K562 (cell line): ENCODE measurements around the gene IBA57. TPM values are rescaled to one million over a fixed set of nuclear protein-coding genes. Genes with fewer than 3 reads are reported as not detected.

Experiments used
- ATF7 ChIP-seq: fragments of 450-650 bp; IDR thresholded peaks from 2 replicates; pipeline ENCODE4 v1.7.1; 2014; ENCODE audit warnings: mild to moderate bottlenecking, moderate library complexity
- FOXP4 ChIP-seq: sonication (generic); formaldehyde crosslinking; IDR thresholded peaks from 2 replicates; pipeline ENCODE4 v1.8.0; 2022; ENCODE audit warnings: mild to moderate bottlenecking, missing genetic modification reagents, borderline replicate concordance
- JUN ChIP-seq, 2 experiments: sonication (generic) in 1 of 2; formaldehyde crosslinking in 1 of 2; IDR thresholded peaks; 2 replicates each; pipeline versions ENCODE4 v1.6.1 to v1.8.0; 2012 to 2022; ENCODE audit warnings: borderline replicate concordance in 2 of 2, mild to moderate bottlenecking in 2 of 2, improper control_type of control experiment in 1 of 2, low read depth in 1 of 2, low read length in 1 of 2, missing genetic modification reagents in 1 of 2
- PHB ChIP-seq: fragments of 250-450 bp; sonication (Bioruptor Pico); IDR thresholded peaks from 2 replicates; pipeline ENCODE4 v1.5.0; 2021
- TCFL5 ChIP-seq: fragments of 250-450 bp; sonication (Bioruptor Pico); conservative IDR thresholded peaks from 2 replicates; pipeline ENCODE4 v1.6.1; 2021; ENCODE audit warnings: mild to moderate bottlenecking, moderate library complexity, matching md5 sums
- YY1 ChIP-seq, 3 experiments: IDR thresholded peaks; 2 replicates each; pipeline ENCODE4 v1.6.1; 2011; ENCODE audit warnings: low read length in 2 of 3, mild to moderate bottlenecking in 2 of 3, moderate library complexity in 2 of 3, borderline replicate concordance in 1 of 3, control low read depth in 1 of 3, low read depth in 1 of 3; ENCODE audit not compliant: insufficient read depth in 3 of 3, insufficient replicate concordance in 2 of 3, control insufficient read depth in 1 of 3, insufficient read length in 1 of 3; ENCODE audit errors: extremely low read depth in 1 of 3
- ZFP30 ChIP-seq: fragments of 250-450 bp; sonication (Bioruptor Pico); IDR thresholded peaks from 2 replicates; pipeline ENCODE4 v1.8.0; 2022; ENCODE audit warnings: moderate library complexity, mild to moderate bottlenecking, inconsistent platforms, borderline replicate concordance
- polyA plus RNA-seq, 8 experiments: library from polyadenylated mRNA; depleted of rRNA in 4 of 8; stranded (reverse) in 5 of 8; unstranded in 3 of 8; fragments of >200 nt; fragmentation: Nextera tagmentation in 2 of 8; fragmentation: Illumina TruSeq in 1 of 8; extraction: Ambion mirVana in 2 of 8; extraction: Trizol in 1 of 8; gene quantifications; 2 replicates each; pipeline versions ENCODE4 v1.2.1 to v1.2.3, GENCODE V29; 2011 to 2014; ENCODE audit warnings: inconsistent platforms in 1 of 8, missing spikeins in 1 of 8
- total RNA-seq, 7 experiments: library from RNA; depleted of rRNA in 6 of 7; stranded (reverse); fragments of >200 nt in 6 of 7; fragmentation: Illumina TruSeq in 2 of 7; extraction: Trizol in 2 of 7; gene quantifications; 2 replicates each; pipeline versions ENCODE4 v1.2.1 to v1.2.3, GENCODE V29; 2011 to 2021; ENCODE audit warnings: low replicate concordance in 1 of 7
- TF ChIP-seq, protein P1 (sequence below), 2 experiments: fragments of 200-800 bp in 1 of 2; sonication (Bioruptor generic) in 1 of 2; sonication (generic) in 1 of 2; formaldehyde crosslinking in 1 of 2; IDR thresholded peaks in 1 of 2; conservative IDR thresholded peaks in 1 of 2; 2 replicates each; pipeline versions ENCODE4 v1.5.0 to v1.6.1; 2016 to 2020; ENCODE audit warnings: missing compliant biosample characterization in 1 of 2, missing genetic modification characterization in 1 of 2, missing genetic modification reagents in 1 of 2
- TF ChIP-seq, protein P2 (sequence below): sonication (generic); formaldehyde crosslinking; IDR thresholded peaks from 2 replicates; pipeline ENCODE4 v1.5.0; 2020; ENCODE audit warnings: missing genetic modification reagents

Gene IBA57
- total and polyA plus RNA-seq, 9 of the 15 experiments (the other 6 are each of a cell fraction or from before 2014, with no cell fraction given), result 0.77 to 15.5 (median 2.7) TPM

DNA sequence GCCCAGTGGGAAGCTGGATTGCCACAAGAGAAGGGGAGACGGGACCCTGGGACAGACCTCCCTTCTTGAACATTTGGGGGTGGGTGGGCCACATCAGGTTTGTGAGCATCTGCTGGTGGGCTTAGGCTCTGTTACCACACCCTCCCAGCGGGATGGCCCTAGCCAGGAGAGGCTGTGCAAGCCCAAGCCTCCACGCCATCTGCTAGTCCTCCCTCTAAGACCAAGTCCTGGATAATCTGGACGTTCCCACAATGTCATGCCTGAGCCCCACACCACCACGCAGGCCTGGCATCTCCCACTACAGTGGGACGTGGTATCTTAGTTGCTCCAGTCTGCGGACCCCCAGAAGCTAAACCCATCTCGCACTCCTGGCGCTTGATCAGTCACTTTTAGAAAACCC, 3.7 kb upstream of the IBA57 start (continued):
- TF ChIP-seq, protein P1, sequence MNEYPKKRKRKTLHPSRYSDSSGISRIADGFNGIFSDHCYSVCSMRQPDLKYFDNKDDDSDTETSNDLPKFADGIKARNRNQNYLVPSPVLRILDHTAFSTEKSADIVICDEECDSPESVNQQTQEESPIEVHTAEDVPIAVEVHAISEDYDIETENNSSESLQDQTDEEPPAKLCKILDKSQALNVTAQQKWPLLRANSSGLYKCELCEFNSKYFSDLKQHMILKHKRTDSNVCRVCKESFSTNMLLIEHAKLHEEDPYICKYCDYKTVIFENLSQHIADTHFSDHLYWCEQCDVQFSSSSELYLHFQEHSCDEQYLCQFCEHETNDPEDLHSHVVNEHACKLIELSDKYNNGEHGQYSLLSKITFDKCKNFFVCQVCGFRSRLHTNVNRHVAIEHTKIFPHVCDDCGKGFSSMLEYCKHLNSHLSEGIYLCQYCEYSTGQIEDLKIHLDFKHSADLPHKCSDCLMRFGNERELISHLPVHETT (CRISPR knock-in tag; conservative IDR thresholded peaks at IDR 0.05 in 1 of 2, IDR thresholded peaks at IDR 0.05 in 1 of 2), result no peak
- no peak for TF ChIP-seq PHB
- TF ChIP-seq ZFP30, result no peak
- no peak for TF ChIP-seq JUN (IDR thresholded peaks at IDR 0.05; ENCODE audit: borderline replicate concordance, low read depth, low read length)
- TF ChIP-seq JUN (CRISPR knock-in tag; IDR thresholded peaks at IDR 0.05; ENCODE audit: borderline replicate concordance), result no peak
- no peak for TF ChIP-seq TCFL5 (CRISPR knock-in tag)
- TF ChIP-seq YY1 (IDR thresholded peaks at IDR 0.05; ENCODE audit: borderline replicate concordance in 1 of 3, control insufficient read depth in 1 of 3, extremely low read depth in 1 of 3, insufficient read depth in 3 of 3, insufficient read length in 1 of 3, insufficient replicate concordance in 2 of 3, low read depth in 1 of 3, low read length in 2 of 3), result no peak
- TF ChIP-seq, protein P2, sequence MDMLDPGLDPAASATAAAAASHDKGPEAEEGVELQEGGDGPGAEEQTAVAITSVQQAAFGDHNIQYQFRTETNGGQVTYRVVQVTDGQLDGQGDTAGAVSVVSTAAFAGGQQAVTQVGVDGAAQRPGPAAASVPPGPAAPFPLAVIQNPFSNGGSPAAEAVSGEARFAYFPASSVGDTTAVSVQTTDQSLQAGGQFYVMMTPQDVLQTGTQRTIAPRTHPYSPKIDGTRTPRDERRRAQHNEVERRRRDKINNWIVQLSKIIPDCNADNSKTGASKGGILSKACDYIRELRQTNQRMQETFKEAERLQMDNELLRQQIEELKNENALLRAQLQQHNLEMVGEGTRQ, result no peak
- TF ChIP-seq ATF7, result no peak
- no peak for TF ChIP-seq FOXP4 (CRISPR knock-in tag)
